Panc1 (cell line): ENCODE results near the gene ACACA.
"Not testable (repeated sequence)": the region's sequence is repeated elsewhere in the genome, so short reads cannot be mapped to it uniquely, and the experiment has no call there.

ENCODE experiments used
- CTCF ChIP-seq: fragments of 450-650 bp; IDR thresholded peaks from 2 replicates; pipeline ENCODE4 v1.5.1; 2017; ENCODE audit warnings: mild to moderate bottlenecking
- POLR2AphosphoS5 ChIP-seq: IDR thresholded peaks from 2 replicates; pipeline ENCODE4 v1.6.1; 2012; ENCODE audit warnings: mild to moderate bottlenecking, low read depth, low read length, moderate library complexity
- REST ChIP-seq, 2 experiments: IDR thresholded peaks; 2 replicates each; pipeline ENCODE4 v1.6.1; 2011 to 2012; ENCODE audit warnings: low read depth in 2 of 2, control low read depth in 1 of 2, low read length in 1 of 2, mild to moderate bottlenecking in 1 of 2, moderate library complexity in 1 of 2; ENCODE audit not compliant: insufficient read depth in 1 of 2
- SIN3A ChIP-seq: IDR thresholded peaks from 2 replicates; pipeline ENCODE4 v1.6.1; 2012; ENCODE audit warnings: low read depth, mild to moderate bottlenecking, low read length, moderate library complexity, borderline replicate concordance; ENCODE audit not compliant: insufficient read depth
- TCF7L2 ChIP-seq: IDR thresholded peaks from 2 replicates; pipeline ENCODE4 v1.6.1; 2011; ENCODE audit warnings: mild to moderate bottlenecking, low read depth, low read length, inconsistent platforms

GRCh38 chr17:37346863-37347402, 59.7 kb downstream of the ACACA start:
- not testable (repeated sequence) for TF ChIP-seq CTCF; POLR2AphosphoS5; REST (IDR thresholded peaks at IDR 0.05; ENCODE audit: insufficient read depth in 1 of 2, low read depth in 2 of 2, low read length in 1 of 2); TCF7L2; SIN3A
